Measurements from ENCODE around the gene SCAI. TPM values are rescaled to one million over a fixed set of nuclear protein-coding genes. Genes with fewer than 3 reads are reported as not detected.
A peak's percentile ranks its signal among the peaks of the same experiment; 100 is the strongest.

The SCAI gene
- total and polyA plus RNA-seq, 9 of the 15 experiments (the other 6 are each of a cell fraction or from before 2014, with no cell fraction given), result 0.70 to 12.4 (median 4.2) TPM

GRCh38 chr9:124973807-124974206 lies 169.5 kb downstream of the SCAI start (continued):
- TF ChIP-seq, protein P1, sequence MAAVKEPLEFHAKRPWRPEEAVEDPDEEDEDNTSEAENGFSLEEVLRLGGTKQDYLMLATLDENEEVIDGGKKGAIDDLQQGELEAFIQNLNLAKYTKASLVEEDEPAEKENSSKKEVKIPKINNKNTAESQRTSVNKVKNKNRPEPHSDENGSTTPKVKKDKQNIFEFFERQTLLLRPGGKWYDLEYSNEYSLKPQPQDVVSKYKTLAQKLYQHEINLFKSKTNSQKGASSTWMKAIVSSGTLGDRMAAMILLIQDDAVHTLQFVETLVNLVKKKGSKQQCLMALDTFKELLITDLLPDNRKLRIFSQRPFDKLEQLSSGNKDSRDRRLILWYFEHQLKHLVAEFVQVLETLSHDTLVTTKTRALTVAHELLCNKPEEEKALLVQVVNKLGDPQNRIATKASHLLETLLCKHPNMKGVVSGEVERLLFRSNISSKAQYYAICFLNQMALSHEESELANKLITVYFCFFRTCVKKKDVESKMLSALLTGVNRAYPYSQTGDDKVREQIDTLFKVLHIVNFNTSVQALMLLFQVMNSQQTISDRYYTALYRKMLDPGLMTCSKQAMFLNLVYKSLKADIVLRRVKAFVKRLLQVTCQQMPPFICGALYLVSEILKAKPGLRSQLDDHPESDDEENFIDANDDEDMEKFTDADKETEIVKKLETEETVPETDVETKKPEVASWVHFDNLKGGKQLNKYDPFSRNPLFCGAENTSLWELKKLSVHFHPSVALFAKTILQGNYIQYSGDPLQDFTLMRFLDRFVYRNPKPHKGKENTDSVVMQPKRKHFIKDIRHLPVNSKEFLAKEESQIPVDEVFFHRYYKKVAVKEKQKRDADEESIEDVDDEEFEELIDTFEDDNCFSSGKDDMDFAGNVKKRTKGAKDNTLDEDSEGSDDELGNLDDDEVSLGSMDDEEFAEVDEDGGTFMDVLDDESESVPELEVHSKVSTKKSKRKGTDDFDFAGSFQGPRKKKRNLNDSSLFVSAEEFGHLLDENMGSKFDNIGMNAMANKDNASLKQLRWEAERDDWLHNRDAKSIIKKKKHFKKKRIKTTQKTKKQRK (IDR thresholded peaks at IDR 0.05; ENCODE audit: borderline replicate concordance, low read depth, low read length), result no peak
- TF ChIP-seq CHCHD3 (CRISPR knock-in tag; IDR thresholded peaks at IDR 0.05), result no peak
- TF ChIP-seq RBM15 (IDR thresholded peaks at IDR 0.05; ENCODE audit: insufficient read depth, low read length), result no peak
- TF ChIP-seq OTX1 (CRISPR knock-in tag; IDR thresholded peaks at IDR 0.05), result no peak
- TF ChIP-seq SMAD3 (CRISPR knock-in tag; conservative IDR thresholded peaks at IDR 0.05), result no peak
- no peak for TF ChIP-seq ZNF561 (CRISPR knock-in tag; conservative IDR thresholded peaks at IDR 0.05)
- TF ChIP-seq ADNP (tag; IDR thresholded peaks at IDR 0.05), result no peak
- no peak for TF ChIP-seq GABPB2 (CRISPR knock-in tag; conservative IDR thresholded peaks at IDR 0.05)
- no peak for TF ChIP-seq ZNF143 (CRISPR knock-in tag; IDR thresholded peaks at IDR 0.05)
- no peak for TF ChIP-seq PYGO2 (tag; IDR thresholded peaks at IDR 0.05)
- TF ChIP-seq TAF1 (IDR thresholded peaks at IDR 0.05; ENCODE audit: control insufficient read depth, extremely low read depth, insufficient read depth, low read length, severe bottlenecking), result no peak
- TF ChIP-seq ZNF224 (CRISPR knock-in tag; IDR thresholded peaks at IDR 0.05), result no peak
- TF ChIP-seq NFIC (IDR thresholded peaks at IDR 0.05), result 0 out of 2 replicates have a peak, but pooled peaks have one; percentile 10
- no peak for TF ChIP-seq PHF8 (IDR thresholded peaks at IDR 0.05; ENCODE audit: borderline replicate concordance, low read length)
- TF ChIP-seq, protein P2, sequence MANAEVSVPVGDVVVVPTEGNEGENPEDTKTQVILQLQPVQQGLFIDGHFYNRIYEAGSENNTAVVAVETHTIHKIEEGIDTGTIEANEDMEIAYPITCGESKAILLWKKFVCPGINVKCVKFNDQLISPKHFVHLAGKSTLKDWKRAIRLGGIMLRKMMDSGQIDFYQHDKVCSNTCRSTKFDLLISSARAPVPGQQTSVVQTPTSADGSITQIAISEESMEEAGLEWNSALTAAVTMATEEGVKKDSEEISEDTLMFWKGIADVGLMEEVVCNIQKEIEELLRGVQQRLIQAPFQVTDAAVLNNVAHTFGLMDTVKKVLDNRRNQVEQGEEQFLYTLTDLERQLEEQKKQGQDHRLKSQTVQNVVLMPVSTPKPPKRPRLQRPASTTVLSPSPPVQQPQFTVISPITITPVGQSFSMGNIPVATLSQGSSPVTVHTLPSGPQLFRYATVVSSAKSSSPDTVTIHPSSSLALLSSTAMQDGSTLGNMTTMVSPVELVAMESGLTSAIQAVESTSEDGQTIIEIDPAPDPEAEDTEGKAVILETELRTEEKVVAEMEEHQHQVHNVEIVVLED (CRISPR knock-in tag; IDR thresholded peaks at IDR 0.05), result no peak
- TF ChIP-seq TCF3 (CRISPR knock-in tag; IDR thresholded peaks at IDR 0.05), result 0 out of 2 replicates have a peak, but pooled peaks have one; percentile 5
- TF ChIP-seq ESRRB (CRISPR knock-in tag; IDR thresholded peaks at IDR 0.05; ENCODE audit: borderline replicate concordance), result no peak
- no peak for TF ChIP-seq CAMTA2 (CRISPR knock-in tag; conservative IDR thresholded peaks at IDR 0.05)
- TF ChIP-seq HMG20A (CRISPR knock-in tag; conservative IDR thresholded peaks at IDR 0.05), result no peak
- TF ChIP-seq ZKSCAN3 (CRISPR knock-in tag; IDR thresholded peaks at IDR 0.05), result no peak
- TF ChIP-seq ZNF695 (CRISPR knock-in tag; IDR thresholded peaks at IDR 0.05), result no peak
- TF ChIP-seq ARID1B (IDR thresholded peaks at IDR 0.05), result peak; percentile 45; the same call in 1 of the 2 replicates
- TF ChIP-seq SRSF3 (IDR thresholded peaks at IDR 0.05; ENCODE audit: insufficient read depth, low read length), result no peak
- no peak for TF ChIP-seq SMAD1 (IDR thresholded peaks at IDR 0.05; ENCODE audit: low read depth, low read length, partially characterized antibody)
- TF ChIP-seq TRIM24 (IDR thresholded peaks at IDR 0.05), result peak; percentile 68 to 82
- TF ChIP-seq, protein P3, sequence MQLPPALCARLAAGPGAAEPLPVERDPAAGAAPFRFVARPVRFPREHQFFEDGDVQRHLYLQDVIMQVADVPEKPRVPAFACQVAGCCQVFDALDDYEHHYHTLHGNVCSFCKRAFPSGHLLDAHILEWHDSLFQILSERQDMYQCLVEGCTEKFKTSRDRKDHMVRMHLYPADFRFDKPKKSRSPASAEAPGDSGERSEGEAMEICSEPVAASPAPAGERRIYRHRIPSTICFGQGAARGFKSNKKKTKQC (CRISPR knock-in tag; IDR thresholded peaks at IDR 0.05), result no peak
- TF ChIP-seq ZFPM2 (CRISPR knock-in tag; IDR thresholded peaks at IDR 0.05), result no peak

Measured in K562 (cell line).